ENCODE measurements around the gene PPIG.

PPIG gene

GRCh38 chr2:169573160-169573973 is 10.8 kb upstream of the PPIG start, which contains the start of gene FASTKD1 (continued):
- TF ChIP-seq ZNF114 (tag by site-specific recombination; IDR thresholded peaks at IDR 0.05) (no peak), GLIS1 (tag by site-specific recombination; IDR thresholded peaks at IDR 0.05) (peak; percentile 24; the same call in 1 of the 2 replicates), ZNF426 (tag by site-specific recombination; IDR thresholded peaks at IDR 0.05) (no peak), ZNF629 (tag by site-specific recombination; IDR thresholded peaks at IDR 0.05) (no peak), ZNF776 (tag by site-specific recombination; IDR thresholded peaks at IDR 0.05; ENCODE audit: borderline replicate concordance) (no peak), ZNF26 (tag by site-specific recombination; IDR thresholded peaks at IDR 0.05) (no peak), ZSCAN30 (tag by site-specific recombination; IDR thresholded peaks at IDR 0.05) (peak; percentile 56; the same call in 1 of the 2 replicates), HIC1 (tag by site-specific recombination; IDR thresholded peaks at IDR 0.05) (peak; percentile 76), ZBTB11 (tag by site-specific recombination; conservative IDR thresholded peaks at IDR 0.05; ENCODE audit: low read depth) (peak; percentile 34; the same call in 1 of the 2 replicates), ZNF394 (tag by site-specific recombination; IDR thresholded peaks at IDR 0.05; ENCODE audit: borderline replicate concordance) (no peak), ZNF660 (tag by site-specific recombination; IDR thresholded peaks at IDR 0.05) (0 out of 2 replicates have a peak, but pooled peaks have one; percentile 13), ZSCAN18 (tag by site-specific recombination; IDR thresholded peaks at IDR 0.05) (no peak), ZNF19 (tag by site-specific recombination; IDR thresholded peaks at IDR 0.05; ENCODE audit: low read depth) (no peak), ZBTB1 (tag by site-specific recombination; IDR thresholded peaks at IDR 0.05) (no peak), TCF7L2 (IDR thresholded peaks at IDR 0.05; ENCODE audit: borderline replicate concordance, low read depth, low read length) (no peak), ZNF112 (tag by site-specific recombination; IDR thresholded peaks at IDR 0.05) (no peak), ZNF133 (tag by site-specific recombination; IDR thresholded peaks at IDR 0.05) (no peak), ZNF837 (tag by site-specific recombination; IDR thresholded peaks at IDR 0.05) (no peak), ZNF157 (tag by site-specific recombination; IDR thresholded peaks at IDR 0.05) (no peak), HOXA7 (CRISPR knock-in tag; IDR thresholded peaks at IDR 0.05; ENCODE audit: borderline replicate concordance) (no peak), ZNF362 (tag by site-specific recombination; IDR thresholded peaks at IDR 0.05) (peak; percentile 80), REST (tag by site-specific recombination; IDR thresholded peaks at IDR 0.05) (no peak), PBX3 (CRISPR knock-in tag; IDR thresholded peaks at IDR 0.05) (no peak), KLF7 (tag by site-specific recombination; IDR thresholded peaks at IDR 0.05; ENCODE audit: borderline replicate concordance) (no peak)

Data from HEK293 (cell line).